Activated CD8-positive, alpha-beta T cell treated with anti-CD3 and anti-CD28 coated beads for 36 hours (primary cell): ENCODE data around the gene FAM221B. TPM values are rescaled to one million over a fixed set of nuclear protein-coding genes. Genes with fewer than 3 reads are reported as not detected.

Experiments
- ATAC-seq: fragments of 200-7000 bp; cut with Tn5 transposase; one replicate; pipeline ENCODE4 v1.10.0; 2021; ENCODE audit warnings: mild to moderate bottlenecking, moderate library complexity
- CTCF ChIA-PET: fragments of 350-600 bp; sonication (Branson Sonifier 250); formaldehyde crosslinking; loops from one replicate; lab custom pipeline; 2021; ENCODE audit warnings: antibody characterized with exemption; lab: Charles Lee
- POLR2A ChIA-PET: fragments of 350-600 bp; sonication (Branson Sonifier 250); formaldehyde crosslinking; loops from one replicate; lab custom pipeline; 2021; ENCODE audit warnings: antibody characterized with exemption; lab: Charles Lee
- DNase-seq: peaks from one replicate; pipeline ENCODE4 v3.0.0-alpha.2; 2020
- H3K27ac Mint-ChIP-seq: one replicate; pipeline ENCODE4 v1.8.0; 2021; ENCODE audit warnings: mild to moderate bottlenecking, mixed read lengths
- H3K27me3 Mint-ChIP-seq: one replicate; pipeline ENCODE4 v1.8.0; 2021; ENCODE audit warnings: mixed read lengths
- H3K36me3 Mint-ChIP-seq: one replicate; pipeline ENCODE4 v1.8.0; 2021; ENCODE audit warnings: low read depth, mixed read lengths
- H3K4me1 Mint-ChIP-seq: one replicate; pipeline ENCODE4 v1.8.0; 2021; ENCODE audit warnings: low read depth, mixed read lengths
- H3K4me3 Mint-ChIP-seq: one replicate; pipeline ENCODE4 v1.8.0; 2021; ENCODE audit warnings: mild to moderate bottlenecking, moderate library complexity, mixed read lengths
- H3K9me3 Mint-ChIP-seq: one replicate; pipeline ENCODE4 v1.8.0; 2021; ENCODE audit warnings: mixed read lengths
- CTCF ChIP-seq: fragments of 200-600 bp; IDR thresholded peaks from one replicate; pipeline ENCODE4 v1.8.0; 2022; ENCODE audit warnings: antibody characterized with exemption, mild to moderate bottlenecking
- intact Hi-C: fragments of 100-400 bp; cut with micrococcal nuclease; formaldehyde crosslinking; loops from one replicate; pipeline ENCODE4 v1.10.0; 2022
- total RNA-seq, 2 experiments: library from RNA; stranded (reverse); gene quantifications; one replicate each; pipeline ENCODE4 v1.2.3, GENCODE V29; 2021

FAM221B gene
- total RNA-seq, 2 experiments from 2014 or later = not detected

DNA sequence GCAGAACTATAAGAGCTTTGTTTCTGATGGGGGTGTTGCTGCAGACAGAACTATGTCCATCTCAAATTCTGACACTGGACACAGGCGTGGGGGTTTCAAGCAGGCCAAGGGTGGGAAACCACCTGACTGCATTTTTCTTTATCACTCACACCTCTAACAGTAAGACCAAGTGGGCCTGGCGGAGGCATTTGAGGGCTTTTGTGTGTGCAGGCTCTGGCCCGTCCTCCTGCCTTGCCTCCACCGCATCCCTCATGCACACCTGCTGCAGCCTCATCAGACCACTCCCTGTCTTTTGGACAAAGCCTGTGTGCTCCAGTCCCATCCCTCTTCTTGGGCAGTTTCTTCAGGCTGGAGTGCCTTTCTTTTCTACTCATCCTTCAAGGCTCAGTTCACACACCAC lies 33.8 kb upstream of the FAM221B start:
- Mint-ChIP-seq H3K4me1 (no peaks in the 10 kb centered on the region), H3K36me3 (no peaks in the 10 kb centered on the region), H3K27me3 (peaks cover 8% of the 10 kb centered on the region), H3K4me3 (no peak overlapping the region), H3K9me3 (no peaks in the 10 kb centered on the region), H3K27ac (no peak overlapping the region)
- TF ChIP-seq CTCF = no peak
- DNase-seq (no peak), ATAC-seq (no peak)
- ChIA-PET POLR2A (no interaction called here), CTCF (interaction anchor here (0.8 to 2.5 kb wide), 2 partner anchors 20 to 72 kb away, joined by 3 to 7 read pairs; no protein-coding TSS in a partner anchor)
- intact Hi-C loops = no loop called here

DNA sequence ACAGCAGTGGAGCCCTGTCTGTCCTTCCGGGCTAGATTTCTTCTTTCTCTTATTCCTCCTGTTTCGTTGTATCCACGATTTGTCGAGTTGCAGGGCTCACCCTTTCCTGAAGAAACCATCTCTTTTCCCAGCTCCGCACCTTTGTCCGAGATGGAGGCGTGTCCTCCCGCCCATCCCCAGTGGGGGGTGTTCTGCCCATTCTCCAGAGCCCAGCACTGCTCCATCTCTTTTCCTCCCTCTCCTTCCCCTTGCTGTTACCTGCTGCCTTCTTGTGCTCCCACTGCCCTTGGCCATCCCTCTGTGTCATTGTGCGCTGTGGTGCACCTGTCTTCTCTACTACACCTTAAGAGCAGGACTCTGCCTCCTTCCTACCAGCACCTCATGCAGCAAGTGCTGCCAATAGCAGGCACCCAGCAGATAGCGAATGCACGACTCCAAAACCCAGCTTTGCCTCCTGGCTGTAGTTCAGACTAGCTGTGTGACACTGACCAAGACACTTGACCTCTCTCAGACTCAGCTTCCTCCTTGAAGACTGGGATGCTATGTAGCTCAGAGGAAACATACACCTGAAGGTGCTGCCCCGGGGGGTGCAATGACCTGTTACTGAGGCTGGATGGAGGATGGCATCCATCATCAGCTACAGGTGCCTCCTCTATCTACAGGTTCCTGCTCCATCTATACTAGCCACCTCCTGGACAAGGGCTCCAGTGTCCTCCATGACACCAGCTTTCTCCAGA lies 32.8 kb upstream of the FAM221B start:
- Mint-ChIP-seq H3K4me3 (no peak overlapping the region), H3K9me3 (no peaks in the 10 kb centered on the region), H3K27ac (no peak overlapping the region), H3K4me1 (no peaks in the 10 kb centered on the region), H3K36me3 (no peaks in the 10 kb centered on the region), H3K27me3 (peaks cover 8% of the 10 kb centered on the region)
- ChIA-PET CTCF (interaction anchor here (0.8 to 1.8 kb wide), 3 partner anchors 21 to 42 kb away, joined by 3 to 5 read pairs (median 3); no protein-coding TSS in a partner anchor), POLR2A (interaction anchor here (1.5 kb wide), 1 partner anchor 18 kb away, joined by 4 read pairs; no protein-coding TSS in a partner anchor)
- TF ChIP-seq CTCF = no peak
- intact Hi-C loops = no loop called here
- DNase-seq = no peak
- no peak for ATAC-seq

GRCh38 chr9:35859990-35860339 lies 31.4 kb upstream of the FAM221B start:
- H3K27ac Mint-ChIP-seq = no peak overlapping the region
- no peak for TF ChIP-seq CTCF
- no peaks in the 10 kb centered on the region for H3K4me1 Mint-ChIP-seq
- intact Hi-C loops = no loop called here
- H3K4me3 Mint-ChIP-seq = no peak overlapping the region
- no peaks in the 10 kb centered on the region for H3K36me3 Mint-ChIP-seq
- ATAC-seq (no peak), DNase-seq (no peak)
- ChIA-PET POLR2A (no interaction called here), CTCF (interaction anchor here (1.8 to 2.1 kb wide), 2 partner anchors 22 to 34 kb away, joined by 5 to 6 read pairs; no protein-coding TSS in a partner anchor)
- H3K9me3 Mint-ChIP-seq = no peaks in the 10 kb centered on the region
- peaks cover 5% of the 10 kb centered on the region for H3K27me3 Mint-ChIP-seq

GRCh38 chr9:35859310-35859989 lies 30.9 kb upstream of the FAM221B start:
- DNase-seq (peak; percentile 58), ATAC-seq (peak; percentile 84)
- Mint-ChIP-seq H3K4me3 (no peak overlapping the region), H3K27me3 (peaks cover 5% of the 10 kb centered on the region), H3K27ac (no peak overlapping the region), H3K9me3 (no peaks in the 10 kb centered on the region), H3K36me3 (no peaks in the 10 kb centered on the region), H3K4me1 (no peaks in the 10 kb centered on the region)
- intact Hi-C loops = no loop called here
- TF ChIP-seq CTCF = no peak
- POLR2A ChIA-PET = no interaction called here
- CTCF ChIA-PET = interaction anchor here (1.8 to 2.1 kb wide), 2 partner anchors 23 to 33 kb away, joined by 5 to 6 read pairs; no protein-coding TSS in a partner anchor

DNA sequence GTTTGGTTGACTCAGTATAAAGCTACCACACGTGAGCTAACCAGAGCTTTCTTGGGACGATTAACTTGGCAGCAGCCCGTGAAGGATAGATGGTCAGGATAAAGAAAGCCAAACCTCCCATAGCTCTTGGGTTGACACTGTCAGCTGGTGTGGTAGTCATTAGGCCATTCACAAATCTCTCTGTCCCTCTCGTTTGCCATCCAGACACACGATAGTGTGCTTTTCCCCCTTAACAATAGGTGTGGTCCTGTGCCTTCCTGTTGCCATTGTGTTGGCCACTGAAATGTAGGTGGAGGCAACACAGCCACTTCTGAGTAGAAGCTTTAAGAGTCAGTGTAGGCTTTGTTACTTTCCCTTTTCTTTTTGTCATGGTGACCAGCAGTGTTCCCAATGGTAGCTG lies 29.9 kb upstream of the FAM221B start:
- H3K27me3 Mint-ChIP-seq = peaks cover 5% of the 10 kb centered on the region
- POLR2A ChIA-PET = no interaction called here
- ATAC-seq (no peak), DNase-seq (no peak)
- intact Hi-C loops = no loop called here
- H3K4me3 Mint-ChIP-seq = no peak overlapping the region
- TF ChIP-seq CTCF = no peak
- H3K27ac Mint-ChIP-seq = no peak overlapping the region
- H3K36me3 Mint-ChIP-seq = no peaks in the 10 kb centered on the region
- H3K9me3 Mint-ChIP-seq = no peaks in the 10 kb centered on the region
- no peaks in the 10 kb centered on the region for H3K4me1 Mint-ChIP-seq
- CTCF ChIA-PET = interaction anchor here (1.1 to 3.7 kb wide), 4 partner anchors 24 to 87 kb away, joined by 3 to 19 read pairs (median 5); no protein-coding TSS in a partner anchor
